ENCODE data around the gene B3GNT2.
A peak's percentile ranks its signal among the peaks of the same experiment; 100 is the strongest.
"Not testable (repeated sequence)": the region's sequence is repeated elsewhere in the genome, so short reads cannot be mapped to it uniquely, and the experiment has no call there.

The B3GNT2 gene, protein sequence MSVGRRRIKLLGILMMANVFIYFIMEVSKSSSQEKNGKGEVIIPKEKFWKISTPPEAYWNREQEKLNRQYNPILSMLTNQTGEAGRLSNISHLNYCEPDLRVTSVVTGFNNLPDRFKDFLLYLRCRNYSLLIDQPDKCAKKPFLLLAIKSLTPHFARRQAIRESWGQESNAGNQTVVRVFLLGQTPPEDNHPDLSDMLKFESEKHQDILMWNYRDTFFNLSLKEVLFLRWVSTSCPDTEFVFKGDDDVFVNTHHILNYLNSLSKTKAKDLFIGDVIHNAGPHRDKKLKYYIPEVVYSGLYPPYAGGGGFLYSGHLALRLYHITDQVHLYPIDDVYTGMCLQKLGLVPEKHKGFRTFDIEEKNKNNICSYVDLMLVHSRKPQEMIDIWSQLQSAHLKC

DNA sequence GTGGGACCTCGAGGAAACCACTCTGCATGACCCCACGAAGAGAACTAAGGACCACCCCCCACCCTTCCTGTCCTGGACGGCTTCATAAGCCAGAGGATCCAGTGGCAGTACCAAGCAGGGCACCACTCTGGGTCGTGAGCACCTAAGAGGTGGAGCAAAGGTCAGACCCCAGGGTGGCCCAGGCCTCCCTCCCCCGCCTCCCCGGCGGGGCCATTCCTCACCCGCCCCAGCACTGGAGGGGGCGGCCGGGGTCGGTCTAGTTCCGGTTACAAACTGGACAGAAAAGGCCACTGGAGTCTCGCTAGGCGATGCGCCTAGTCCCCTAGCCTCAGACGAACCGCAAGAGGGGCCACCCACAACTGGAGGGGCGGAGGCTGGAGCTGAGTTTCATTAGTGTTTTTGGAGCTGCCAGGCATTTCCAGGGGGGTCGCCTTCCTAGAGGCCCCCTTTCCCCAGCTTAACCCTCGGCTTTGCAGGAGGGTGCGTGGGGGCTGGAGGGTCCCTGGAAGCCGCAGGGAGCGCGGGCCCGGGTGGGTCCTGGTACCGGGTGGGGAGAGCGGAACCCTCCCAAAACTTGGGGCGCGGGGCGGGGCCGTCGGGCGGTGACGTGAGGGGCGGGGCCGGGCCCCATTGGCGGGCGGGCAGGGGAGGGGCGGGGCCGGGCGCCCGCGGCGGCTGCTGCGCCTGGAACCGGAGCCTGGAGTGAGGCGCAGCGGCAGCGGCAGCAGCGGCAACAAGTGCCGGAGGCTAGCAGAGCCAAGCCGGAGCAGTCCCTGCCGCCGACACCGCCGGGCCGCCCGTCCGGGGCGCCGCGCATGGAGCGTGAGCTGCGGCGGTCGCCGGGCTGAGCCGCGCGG is at the start of gene B3GNT2:
B3GNT2 (plus strand) TSS at position 695 of the 857 bp plus-strand sequence. CDS start 26,106 bp downstream, outside the sequence.
- DNase-seq (ENCODE audit: low spot score): peak; percentile 91

DNA sequence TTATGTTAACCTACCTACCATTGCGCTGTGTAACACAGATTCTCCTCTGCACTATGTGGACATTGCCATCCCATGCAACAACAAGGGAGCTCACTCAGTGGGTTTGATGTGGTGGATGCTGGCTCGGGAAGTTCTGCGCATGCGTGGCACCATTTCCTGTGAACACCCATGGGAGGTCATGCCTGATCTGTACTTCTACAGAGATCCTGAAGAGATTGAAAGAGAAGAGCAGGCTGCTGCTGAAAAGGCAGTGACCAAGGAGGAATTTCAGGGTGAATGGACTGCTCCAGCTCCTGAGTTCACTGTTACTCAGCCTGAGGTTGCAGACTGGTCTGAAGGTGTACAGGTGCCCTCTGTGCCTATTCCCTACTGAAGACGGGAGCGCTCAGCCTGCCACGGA is 49.1 kb upstream of the B3GNT2 start:
- not testable (repeated sequence) for DNase-seq (ENCODE audit: low spot score)

DNA sequence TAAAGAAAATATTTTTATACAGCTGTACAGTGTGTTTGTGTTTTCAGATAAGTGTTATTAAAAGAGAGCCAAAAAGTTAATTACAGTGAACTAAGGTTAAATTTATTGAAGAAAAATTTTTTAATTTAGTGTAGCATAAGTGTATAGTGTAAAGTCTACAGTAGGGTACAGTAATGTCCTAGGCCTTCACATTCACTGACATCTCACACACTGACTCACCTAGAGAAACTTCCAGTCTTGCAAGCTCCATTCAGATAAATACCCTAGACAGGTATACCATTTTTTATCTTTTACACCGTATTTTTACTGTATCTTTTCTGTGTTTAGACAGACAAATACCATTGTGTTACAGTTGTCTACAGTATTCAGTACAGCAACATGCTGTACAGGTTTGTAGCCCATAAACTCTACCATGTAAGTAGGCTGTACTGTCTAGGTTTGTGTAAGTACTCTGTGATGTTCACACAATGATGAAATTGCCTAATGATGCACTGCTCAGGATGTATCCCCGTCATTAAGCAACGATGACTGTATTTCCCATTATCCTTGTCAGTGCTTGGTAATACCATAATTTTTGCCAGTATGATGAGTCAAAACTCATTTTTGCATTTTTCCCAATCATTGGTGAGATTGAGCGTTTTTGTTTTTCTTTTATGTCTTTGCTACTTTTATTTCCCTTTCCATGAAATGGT is 48.2 kb upstream of the B3GNT2 start:
- DNase-seq (ENCODE audit: low spot score): no peak

DNA sequence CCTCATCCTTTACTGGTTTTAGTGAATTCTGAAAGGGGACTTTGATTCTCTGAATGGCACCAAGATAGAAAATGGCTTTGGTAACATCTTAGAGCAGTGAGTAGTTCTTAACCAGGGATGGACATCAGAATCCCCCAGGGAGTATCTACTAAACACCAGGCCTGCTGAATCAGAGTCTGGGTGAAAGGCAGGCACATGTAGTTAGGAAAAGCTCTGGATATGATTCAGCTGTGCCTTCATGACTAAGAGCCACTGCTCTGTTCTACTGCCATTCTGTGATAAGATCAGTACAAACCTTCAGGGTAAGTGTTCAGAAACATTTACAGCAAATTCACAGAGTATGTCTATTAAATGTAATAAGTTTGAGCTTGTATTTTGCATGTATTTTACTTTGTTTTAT is 46.2 kb upstream of the B3GNT2 start:
- no peak for DNase-seq (ENCODE audit: low spot score)

DNA sequence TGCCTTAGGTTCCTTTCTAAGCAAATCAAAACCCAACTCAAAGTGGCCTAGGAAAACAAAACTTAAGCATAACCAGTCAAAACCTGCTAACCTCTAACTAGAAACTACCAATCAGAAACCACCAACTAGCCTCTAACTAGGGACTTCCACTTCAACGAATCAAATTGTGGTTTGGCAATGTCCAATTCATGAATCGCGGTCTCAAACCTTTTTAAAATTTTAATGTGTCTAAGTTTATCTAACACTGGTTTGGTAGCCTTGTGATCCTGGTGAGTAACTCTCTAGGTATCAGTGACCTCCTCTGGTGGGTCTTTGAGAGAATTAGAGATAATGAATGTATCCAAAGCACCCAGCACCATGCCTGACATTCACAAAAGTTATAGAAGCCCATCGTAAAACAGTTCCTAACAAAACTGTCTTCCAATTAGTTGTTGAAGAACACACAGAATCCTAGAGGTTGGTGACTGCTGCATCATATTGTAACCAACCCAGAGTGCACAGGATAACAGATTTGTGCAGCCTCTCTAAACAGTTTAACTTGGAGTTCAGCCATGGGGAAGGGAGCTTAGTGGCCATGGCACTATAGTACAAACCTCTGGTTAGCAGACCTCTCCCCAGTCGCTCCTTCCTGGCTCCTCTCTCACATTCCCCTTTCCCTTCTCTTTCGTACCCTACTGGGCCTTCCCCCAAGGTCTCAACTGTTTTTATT is 45.2 kb upstream of the B3GNT2 start:
- no peak for DNase-seq (ENCODE audit: low spot score)

DNA sequence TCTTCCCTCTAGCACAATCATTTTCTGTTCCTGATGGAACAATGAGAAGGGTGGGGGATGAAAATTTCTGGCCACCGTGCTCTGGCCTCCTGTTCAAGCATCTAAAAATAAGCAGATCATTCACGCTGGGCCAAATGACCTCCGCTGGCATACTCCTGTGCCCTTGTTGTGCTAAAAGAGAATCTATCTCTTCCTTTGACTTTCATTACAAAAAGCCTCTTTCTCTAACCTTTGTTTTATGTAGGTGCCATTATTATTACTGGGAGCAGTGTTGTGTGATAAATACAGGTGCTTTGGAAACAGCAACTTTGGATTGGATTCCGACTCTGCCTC is 44.6 kb upstream of the B3GNT2 start:
- no peak for DNase-seq (ENCODE audit: low spot score)

DNA sequence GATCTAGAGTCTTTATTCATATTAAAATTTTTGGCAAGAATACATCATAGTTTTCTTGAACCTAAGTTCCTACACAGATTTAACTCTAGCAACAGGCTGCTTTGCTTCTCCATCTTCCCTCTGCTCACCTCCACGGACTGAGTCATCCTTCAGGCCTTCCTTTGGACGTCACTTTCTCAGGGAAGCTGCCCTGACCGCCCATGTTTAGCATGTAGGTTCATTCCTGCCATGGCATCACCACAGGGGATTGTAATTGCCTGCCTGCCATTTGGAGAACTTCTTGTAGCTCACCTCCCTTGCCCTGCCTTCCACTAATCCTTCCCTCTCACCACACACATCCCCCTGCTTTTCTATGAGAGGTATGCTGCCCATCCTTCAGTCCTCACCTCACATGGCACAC is 43.9 kb upstream of the B3GNT2 start:
- DNase-seq (ENCODE audit: low spot score): no peak

DNA sequence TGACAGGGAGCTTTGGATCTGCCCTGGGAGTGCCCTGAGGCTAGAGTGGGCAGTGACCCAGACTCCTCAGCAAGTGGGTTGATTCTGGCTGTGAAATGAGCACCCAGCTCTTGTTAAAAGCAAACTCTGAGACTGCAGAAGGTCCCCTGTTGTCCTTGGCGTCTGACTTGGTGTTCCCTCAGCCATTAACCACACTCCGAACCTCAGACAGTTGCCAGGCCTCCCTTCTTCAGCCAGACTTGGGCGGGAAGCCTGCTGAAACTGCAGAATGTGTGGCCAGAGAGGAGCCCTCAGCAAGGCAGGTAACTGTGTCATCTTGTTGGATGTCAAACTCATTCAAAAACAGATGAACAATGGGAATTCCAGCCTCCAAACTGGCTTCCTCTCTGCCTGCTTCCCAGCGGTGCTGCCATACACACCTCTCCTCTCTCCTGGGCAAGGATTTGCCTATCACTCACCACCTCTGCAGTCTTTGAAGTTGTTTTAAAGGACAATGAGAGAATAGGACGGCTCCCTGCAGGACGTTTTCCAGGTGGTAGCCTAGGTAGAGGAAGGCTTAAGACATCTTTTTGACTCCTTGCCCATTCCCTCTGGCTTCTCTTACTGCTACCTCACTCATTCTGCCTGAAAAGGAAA is 38.9 kb upstream of the B3GNT2 start:
- DNase-seq (ENCODE audit: low spot score): no peak

DNA sequence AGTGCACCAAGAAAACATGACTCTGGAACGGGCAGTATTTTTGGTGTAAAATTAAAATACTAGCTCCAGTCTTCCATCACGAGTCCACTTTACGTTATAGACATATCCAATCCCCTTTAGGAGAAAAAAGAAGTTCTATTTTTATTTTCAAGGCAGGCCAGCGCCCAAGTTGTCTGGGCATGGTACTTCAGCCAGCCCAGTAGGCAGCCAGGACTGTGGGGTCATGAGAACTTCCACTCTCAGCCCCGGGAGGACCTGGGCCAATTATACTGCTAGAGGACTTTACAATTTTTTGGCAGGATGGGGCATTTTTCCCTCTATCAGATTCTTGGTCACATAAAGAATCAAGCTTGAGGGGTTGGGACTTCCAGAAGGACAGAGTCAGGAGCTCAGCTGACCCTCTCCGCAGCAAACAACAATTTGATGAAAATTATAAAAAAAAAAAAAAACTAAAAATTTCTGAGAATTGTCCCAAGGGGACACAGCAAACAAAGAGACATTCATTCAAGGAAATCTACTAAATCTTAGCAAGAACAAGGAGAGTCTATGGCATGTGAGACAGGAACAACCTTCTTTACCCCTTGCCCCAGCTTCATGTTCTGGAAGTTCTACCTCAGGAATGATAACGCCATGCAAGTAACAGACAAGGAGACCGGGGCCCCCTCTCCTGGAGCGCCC is 37.3 kb upstream of the B3GNT2 start:
- DNase-seq (ENCODE audit: low spot score): no peak

DNA sequence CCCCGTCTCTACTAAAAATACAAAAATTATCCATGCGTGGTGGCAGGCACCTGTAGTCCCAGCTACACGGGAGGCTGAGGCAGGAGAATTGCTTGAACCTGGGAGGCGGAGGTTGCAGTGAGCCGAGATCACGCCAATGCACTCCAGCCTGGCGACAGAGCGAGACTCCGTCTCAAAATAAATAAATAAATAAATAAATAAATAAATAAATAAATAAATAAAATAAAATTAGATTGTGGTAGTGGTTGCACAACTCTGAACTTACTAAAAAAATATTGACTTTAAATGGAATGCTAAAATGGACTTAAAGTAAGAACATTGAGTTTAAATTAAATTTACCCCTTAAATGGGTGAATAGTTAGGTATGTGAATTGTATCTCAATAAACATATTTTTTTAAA is 35.2 kb upstream of the B3GNT2 start:
- not testable (repeated sequence) for DNase-seq (ENCODE audit: low spot score)

DNA sequence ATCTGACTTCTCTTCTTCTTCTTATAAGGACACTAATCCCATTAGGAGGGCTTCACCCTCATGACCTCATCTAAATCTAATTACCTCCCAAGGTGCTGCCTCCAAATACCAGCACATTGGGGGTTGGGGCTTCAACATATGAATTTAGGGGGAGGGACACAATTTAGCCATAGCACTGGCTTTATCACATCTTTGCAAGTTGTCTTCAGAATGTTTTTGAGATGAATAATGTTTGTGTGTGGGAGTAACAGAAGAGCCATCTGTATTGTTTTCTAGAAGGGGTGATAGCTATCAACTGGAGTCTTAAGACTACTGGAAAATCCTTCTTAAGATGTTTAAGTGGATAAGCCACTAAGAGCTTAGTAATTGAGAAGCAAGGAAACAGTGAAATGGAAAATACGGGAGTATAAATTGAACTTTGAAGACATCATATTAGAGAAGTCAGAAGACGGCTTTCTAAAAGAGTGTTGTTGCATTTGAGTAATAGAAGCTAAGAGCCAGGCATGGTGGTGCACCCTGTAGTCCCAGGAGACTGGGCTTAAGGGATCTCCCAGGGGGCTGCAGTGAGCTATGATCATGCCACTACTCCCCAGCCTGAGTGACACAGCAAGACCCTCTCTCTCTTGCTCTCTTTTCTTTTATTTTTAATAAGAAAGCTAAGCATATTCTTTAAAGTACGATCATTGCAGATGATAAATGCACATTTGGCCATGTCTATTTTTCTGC is 32.6 kb upstream of the B3GNT2 start:
- DNase-seq (ENCODE audit: low spot score): no peak

DNA sequence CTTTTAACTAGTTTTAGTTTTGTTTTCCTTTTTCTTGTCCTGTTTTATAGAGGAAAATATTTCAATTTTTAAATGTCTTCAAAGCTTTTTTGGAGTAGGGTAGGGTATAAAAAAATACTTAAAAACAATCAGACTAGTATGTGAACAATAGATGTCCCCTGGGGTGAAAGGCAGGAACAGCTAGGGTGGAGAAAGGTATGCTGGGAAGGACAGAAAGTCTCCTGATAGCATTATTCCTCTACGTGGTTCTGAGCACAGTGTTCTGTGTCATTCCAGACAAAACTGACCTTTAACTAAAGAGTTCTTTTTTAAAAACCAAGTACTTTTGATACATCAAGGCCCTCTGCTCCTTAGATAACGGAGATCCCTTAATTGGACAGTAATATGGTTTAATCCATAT is 32.1 kb upstream of the B3GNT2 start:
- DNase-seq (ENCODE audit: low spot score): no peak

DNA sequence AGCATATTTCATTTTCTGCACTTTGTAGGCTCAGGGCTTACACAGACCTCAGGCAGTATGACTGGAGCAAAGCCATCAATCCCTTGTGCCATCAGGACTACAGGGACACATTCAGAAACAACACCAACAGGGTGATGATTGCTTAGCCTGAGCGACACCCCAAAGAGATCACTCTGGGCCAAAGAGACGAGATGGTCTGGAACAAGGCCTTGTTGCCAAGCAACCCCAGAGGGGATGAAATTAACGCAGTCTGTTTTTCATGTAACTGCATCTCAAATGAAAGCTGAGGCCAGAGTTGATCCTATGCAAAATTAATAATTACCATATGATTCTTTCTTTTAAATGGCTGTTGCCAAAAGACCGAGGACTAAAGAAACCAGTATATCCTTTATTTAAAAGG is 20.2 kb upstream of the B3GNT2 start:
- DNase-seq (ENCODE audit: low spot score): no peak

DNA sequence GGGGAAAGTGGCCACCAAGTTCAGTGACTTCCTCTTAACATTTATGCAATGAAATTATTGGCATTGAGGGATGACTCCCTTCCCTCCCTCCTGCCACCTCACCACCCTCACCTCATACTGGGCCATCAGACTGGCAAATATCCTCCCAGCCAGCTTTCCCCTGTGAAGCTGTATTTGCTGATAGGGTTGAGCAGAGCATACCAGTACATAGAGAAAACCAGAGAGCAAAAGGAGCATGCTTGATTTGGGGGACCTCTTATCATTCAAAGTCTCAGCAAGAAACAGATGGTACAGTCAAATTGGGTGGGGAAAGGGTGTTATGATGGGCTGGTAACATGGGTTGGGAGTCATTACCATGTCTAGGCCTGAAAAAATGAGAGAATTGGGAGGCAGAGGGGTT is 19.1 kb upstream of the B3GNT2 start:
- DNase-seq (ENCODE audit: low spot score): no peak

DNA sequence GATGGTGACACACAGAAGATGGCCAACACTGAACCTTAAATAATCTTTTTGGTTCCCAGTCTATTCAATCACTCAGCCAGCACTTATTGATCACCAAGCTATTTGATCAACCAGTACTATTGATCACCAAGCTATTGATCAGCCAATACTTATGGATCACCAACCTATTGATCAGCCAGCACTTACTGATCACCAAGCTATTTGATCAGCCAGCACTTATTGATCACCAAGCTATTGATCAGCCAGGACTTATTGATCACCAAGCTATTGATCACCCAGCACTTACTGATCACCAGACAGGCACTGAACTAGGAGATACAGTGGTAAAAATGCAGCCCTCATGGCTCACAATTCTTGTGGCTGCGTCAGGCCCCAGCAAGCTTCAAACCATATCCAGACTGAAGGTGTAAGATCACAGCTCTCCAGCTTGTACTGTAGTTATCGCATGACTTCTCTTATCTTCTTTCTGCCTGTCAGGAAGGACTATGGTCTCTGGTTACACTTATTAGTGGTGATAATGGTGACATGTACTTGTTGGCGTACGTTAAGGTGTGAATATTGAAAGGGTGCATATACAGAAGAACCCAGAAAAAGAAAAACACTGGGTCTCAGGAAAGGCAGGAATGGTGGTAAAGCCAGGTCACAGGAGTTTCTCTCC is 18.4 kb upstream of the B3GNT2 start:
- DNase-seq (ENCODE audit: low spot score): no peak

DNA sequence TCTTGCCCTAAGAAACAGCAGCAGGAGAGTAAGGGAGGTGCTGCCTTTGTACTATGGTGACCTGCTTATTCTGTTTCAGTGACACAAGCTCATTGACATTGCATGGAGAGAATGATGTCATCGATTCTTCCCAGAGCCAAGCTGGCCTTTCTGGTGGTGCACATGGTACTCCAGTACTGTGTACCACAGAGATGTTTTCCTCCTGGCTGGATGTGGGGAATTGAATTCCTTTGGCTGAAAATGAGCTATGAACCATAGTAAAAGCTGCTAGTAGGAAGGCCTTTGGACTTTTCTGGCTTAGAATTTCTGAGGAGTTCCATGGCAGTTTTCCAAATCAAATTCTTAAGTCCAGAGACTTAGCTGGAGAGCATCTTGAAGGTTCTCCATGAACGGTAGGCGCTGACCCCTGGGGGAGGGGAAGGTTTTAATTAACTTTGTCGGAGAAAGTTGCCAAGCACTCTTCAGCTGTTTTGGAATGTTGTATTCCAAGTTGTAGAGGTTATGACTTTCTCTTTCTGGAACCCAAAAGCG is 17.1 kb upstream of the B3GNT2 start:
- DNase-seq (ENCODE audit: low spot score): no peak

DNA sequence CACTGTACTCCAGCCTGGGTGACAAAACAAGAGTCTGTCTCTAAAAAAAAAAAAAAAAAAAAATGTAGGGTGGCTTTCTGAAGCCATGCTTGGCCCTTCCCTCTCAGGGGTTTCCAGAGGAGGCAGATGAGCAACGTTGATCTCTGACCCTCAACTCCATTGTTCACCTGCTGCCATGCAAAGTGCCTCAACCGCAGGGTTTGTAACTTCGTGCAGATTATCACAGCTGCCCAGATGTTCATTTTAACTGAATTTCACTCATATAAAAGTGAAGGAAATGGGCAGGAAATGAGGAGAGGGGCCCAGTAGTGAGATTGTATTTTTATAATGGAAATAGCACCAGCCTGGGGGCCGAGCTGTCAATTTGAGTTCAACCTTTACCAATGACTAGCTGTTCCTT is 14.9 kb upstream of the B3GNT2 start:
- DNase-seq (ENCODE audit: low spot score): no peak

DNA sequence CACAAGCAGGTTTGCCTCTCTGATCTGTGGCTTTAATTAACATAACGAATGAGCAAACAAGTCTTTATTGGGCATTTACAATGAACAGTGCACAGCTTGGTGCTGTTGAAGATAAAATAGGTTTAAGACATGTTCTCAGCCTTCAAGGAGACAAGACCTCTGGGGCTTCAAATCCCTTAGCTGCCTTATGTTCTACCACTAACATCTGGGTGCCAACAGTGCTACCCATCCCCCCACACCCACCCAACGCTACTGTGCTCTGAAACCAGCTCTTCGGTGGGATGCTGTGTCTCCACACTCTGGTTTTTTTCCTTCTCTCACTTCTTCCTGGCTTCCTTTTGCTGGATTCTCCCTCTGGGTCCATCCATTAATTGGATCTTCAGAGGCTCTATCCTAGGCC is 14.1 kb upstream of the B3GNT2 start:
- DNase-seq (ENCODE audit: low spot score): no peak

DNA sequence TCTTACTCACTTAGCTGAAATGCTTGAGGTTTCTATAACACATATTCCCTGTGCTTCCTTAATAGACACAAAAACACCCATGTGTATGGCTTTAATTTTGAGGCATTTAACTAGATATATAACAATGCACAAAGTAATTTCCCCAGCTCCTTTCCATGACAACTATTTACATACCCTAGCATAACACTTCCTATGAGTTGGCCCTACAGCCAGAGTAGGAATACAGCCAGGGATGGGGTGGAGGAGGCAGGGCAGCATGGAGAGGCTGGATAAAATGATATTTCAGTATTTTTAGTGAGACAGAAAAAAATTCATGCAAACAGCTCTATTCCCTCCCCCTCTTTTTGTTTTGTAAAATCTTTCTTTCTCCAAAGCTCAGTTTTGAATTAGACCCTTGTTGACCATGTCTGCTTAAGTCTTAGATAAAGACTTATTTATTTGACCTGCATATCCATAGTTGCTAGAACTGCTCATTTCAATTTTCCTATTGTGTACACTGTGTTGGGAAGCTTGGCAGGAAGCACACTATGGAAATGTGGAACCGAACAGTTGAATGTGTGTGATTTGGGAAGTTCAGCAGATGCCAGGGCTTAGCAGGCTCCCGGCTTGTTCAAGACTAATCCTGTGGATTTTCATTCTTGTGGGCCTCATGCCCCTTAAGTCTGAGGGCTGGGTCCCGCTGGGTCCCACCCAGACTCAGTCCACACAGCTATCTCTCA is 11.2 kb upstream of the B3GNT2 start:
- peak; percentile 67 for DNase-seq (ENCODE audit: low spot score)
